Astrocyte (in vitro differentiated cells and primary cell): ENCODE measurements around the gene CD46.

Experiments used
- CTCF ChIP-seq: IDR thresholded peaks from 2 replicates; pipeline ENCODE4 v1.5.1; 2011; ENCODE audit warnings: low read depth, mild to moderate bottlenecking, inconsistent platforms, low read length, moderate library complexity; ENCODE audit not compliant: insufficient read depth
- EZH2 ChIP-seq: IDR thresholded peaks from 2 replicates; pipeline ENCODE4 v1.6.1; 2012; ENCODE audit warnings: mild to moderate bottlenecking, low read length, inconsistent platforms; ENCODE audit not compliant: insufficient read depth

- TF ChIP-seq EZH2 (no peak), CTCF (no peak)
These were observed 70.3 kb downstream of the CD46 start for GRCh38 chr1:207822124-207822601.
